RPMI7951 (cell line): ENCODE data around the gene TSKS. TPM values are rescaled to one million over a fixed set of nuclear protein-coding genes. Genes with fewer than 3 reads are reported as not detected.

Source experiments
- DNase-seq: peaks from one replicate; pipeline ENCODE4 v3.0.0-alpha.2; 2012; ENCODE audit warnings: low read depth
- total RNA-seq: library from RNA; depleted of rRNA; stranded (reverse); fragments of >200 nt; shearing (Covaris generic); gene quantifications from 2 replicates; pipeline ENCODE4 v1.2.3, GENCODE V29; 2014; rRNA removed

The TSKS gene
- total RNA-seq, 1 experiment from 2014 or later: not detected

- peak; percentile 25 for DNase-seq
These were observed 47.0 kb downstream of the TSKS start for GRCh38 chr19:49716154-49716553.

GRCh38 chr19:49713236-49713845 is 49.8 kb downstream of the TSKS start:
- DNase-seq: no peak

DNA sequence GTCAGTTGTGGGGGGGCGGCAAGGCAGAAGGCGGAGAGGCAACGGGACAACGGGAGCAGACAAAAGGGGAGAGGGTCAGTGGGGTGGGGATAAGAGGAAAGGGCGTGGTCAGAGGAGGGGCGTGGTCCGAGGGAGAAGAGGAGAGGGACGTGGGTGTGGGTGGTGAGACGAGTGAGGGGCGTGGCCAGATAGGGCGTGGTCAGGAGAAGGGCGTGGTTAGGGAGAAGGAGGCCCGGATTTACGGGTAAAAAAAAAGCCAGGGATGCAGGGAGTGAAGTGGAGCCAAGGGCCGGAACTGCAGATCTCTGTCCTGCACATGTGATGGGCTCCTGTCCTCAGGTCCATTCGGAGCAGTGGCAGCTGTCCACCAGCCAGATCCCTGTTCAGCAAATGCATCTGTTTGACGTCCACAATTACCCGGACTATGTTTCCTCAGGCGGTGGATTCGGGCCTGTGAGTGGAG is 50.7 kb downstream of the TSKS start:
- DNase-seq: peak; percentile 90

DNA sequence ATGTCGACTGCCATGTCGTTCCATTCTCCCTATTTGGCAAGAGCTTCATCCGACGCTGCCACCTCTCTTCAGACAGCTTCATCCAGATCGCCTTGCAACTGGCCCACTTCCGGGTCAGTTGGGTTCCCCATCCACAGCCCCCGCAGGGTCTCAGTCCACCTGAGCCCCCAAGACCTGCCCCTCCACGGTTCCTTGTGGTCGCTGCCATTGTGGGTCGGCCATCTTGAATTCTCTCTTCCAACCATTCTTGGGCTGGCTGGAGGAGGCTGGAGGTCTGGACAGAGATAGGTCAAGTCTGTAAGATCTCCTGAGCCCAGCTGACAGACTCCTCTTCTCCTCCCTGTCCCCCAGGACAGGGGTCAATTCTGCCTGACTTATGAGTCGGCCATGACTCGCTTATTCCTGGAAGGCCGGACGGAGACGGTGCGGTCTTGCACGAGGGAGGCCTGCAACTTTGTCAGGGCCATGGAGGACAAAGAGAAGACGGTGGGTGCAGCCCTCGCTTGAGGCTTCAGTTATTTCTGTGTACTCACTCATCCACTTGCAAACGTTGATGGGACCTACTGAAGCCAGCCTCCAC is 52.6 kb downstream of the TSKS start:
- DNase-seq: peak; percentile 66

DNA sequence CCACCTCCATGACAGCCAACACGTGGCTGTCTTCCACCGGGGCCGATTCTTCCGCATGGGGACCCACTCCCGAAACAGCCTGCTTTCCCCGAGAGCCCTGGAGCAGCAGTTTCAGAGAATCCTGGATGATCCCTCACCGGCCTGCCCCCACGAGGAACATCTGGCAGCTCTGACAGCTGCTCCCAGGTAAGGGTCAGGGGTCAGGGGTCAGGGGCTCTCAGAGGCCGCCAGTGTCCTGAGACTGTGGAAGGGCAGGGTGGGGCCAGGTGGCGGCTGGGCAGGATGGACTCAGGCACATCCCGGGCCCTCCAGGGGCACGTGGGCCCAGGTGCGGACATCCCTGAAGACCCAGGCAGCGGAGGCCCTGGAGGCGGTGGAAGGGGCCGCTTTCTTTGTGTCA is 57.2 kb downstream of the TSKS start:
- no peak for DNase-seq

GRCh38 chr19:49704888-49705642 is 58.0 kb downstream of the TSKS start:
- DNase-seq: no peak

DNA sequence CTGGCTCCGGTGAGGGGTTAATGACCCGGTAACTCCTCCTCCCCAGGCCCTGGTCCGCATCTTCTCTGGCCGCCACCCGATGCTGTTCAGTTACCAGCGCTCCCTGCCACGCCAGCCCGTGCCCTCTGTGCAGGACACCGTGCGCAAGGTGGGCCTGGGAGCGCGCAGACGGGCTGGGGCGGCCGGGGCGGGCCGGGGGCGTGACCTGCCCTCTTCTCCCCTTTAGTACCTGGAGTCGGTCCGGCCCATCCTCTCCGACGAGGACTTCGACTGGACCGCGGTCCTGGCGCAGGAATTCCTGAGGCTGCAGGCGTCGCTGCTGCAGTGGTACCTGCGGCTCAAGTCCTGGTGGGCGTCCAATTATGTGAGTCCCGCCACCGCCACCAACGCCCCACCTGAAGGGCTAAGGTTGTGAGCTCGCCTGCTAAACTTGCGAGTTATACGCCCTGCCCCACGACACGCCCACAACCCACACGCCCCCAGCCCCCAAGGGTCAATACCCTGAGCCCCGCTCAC is 61.8 kb downstream of the TSKS start:
- DNase-seq: no peak

DNA sequence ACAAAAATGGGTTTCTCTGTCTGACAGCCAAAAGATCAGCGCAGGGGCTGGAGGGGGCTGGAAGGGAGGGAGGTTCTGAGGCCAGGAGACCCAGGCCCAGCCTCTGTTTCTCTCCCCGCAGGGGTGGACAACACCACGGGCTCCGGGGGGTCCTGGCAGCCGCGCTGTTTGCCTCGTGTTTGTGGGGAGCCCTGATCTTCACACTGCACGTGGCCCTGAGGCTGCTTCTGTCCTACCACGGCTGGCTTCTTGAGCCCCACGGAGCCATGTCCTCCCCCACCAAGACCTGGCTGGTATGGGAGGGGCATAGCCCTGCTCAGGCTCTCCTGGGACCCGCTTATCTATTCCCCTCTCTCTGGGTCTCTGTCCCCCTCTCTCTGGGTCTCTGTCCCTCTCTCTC is 62.5 kb downstream of the TSKS start:
- no peak for DNase-seq

GRCh38 chr19:49699364-49699763 is 63.7 kb downstream of the TSKS start:
- DNase-seq: no peak

GRCh38 chr19:49696865-49697264 is 66.2 kb downstream of the TSKS start:
- DNase-seq: no peak

- no peak for DNase-seq
These were observed 67.0 kb downstream of the TSKS start for GRCh38 chr19:49696115-49696514.

DNA sequence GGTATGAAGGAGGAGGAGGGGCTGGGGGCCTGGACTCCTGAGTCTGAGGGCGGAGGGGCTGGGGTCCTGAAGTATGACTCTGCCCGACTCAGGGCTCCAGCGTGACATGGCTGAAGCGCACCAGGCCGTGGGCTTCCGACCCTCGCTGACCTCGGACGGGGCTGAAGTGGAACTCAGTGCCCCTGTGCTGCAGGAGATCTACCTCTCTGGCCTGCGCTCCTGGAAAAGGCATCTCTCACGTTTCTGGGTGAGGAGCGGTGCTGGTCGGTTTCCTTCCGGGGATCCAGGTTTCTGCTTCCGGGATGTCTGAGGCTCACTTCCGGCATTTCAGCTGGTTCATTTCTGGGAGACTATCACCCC is 71.0 kb downstream of the TSKS start:
- DNase-seq: no peak

DNA sequence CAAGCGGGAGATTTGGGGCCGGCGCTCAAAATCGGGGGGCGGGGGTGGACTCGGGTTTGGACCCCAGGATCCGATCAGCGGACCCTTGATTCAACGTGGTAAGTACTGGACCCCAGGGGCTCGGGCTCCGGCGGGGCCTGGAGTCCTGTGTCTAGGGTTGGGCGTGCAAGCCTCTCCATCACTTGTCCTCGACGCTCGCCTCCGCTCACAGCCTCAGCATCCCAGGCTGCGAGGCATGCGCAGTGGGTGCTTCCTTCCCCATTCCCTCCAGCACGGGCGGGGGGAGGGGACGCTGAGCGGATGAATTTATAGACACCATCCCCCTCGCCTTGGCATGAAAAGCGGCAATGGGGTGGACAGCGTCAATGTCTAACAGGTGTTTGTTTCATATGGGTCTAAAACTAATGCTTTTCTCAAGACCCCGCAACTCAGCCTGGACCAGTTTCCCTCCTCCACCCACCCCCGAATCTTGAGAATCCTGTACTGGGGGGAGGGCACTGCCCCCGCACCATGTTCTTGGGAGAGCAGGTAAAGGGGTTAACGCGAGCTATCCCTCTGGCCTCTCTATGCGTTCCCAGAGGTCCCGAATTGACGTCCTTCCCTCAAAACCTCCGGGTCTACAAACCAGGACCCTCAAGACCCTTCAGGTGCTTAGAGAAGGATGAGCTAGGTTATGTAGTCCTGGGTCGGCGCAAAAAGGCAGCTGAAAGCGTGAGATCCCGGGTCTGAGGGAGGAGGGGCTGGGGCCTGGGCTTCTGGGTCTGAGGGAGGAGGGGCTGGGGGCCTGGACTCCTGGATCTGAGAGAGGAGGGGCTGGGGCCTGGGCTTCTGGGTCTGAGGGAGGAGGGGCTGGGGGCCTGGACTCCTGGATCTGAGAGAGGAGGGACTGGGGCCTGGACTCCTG is 71.6 kb downstream of the TSKS start:
- DNase-seq: peak; percentile 45

- DNase-seq: peak; percentile 58
These were observed 72.4 kb downstream of the TSKS start, which contains the start of gene CPT1C for GRCh38 chr19:49690656-49691242. Gene CPT1C (plus strand): TSS chr19:49691116. CDS start chr19:49692253, 1,137 bp downstream.

- no peak for DNase-seq
These were observed 72.9 kb downstream of the TSKS start for GRCh38 chr19:49690079-49690655.

Other genes starting within 250 kb of the TSKS start
- 145 and 157 TPM in 2 replicates for gene RCN3, start 235.3 kb downstream of the TSKS start, total RNA-seq
- 159 TPM in 2 replicates for gene NOSIP, start 182.8 kb downstream of the TSKS start, total RNA-seq
- 0.10 TPM in 1 of 2 replicates, not detected in the other for gene PRRG2, start 182.0 kb downstream of the TSKS start, total RNA-seq
- gene PRR12, start 172.1 kb downstream of the TSKS start, total RNA-seq: 1.1 and 2.3 TPM in 2 replicates
- 81.8 and 84.2 TPM in 2 replicates for gene RRAS, start 123.2 kb downstream of the TSKS start, total RNA-seq
- gene SCAF1, start 121.1 kb downstream of the TSKS start, total RNA-seq: 7.1 and 16.0 TPM in 2 replicates
- gene IRF3, start 97.4 kb downstream of the TSKS start, total RNA-seq: 58.4 and 87.0 TPM in 2 replicates
- 19.7 and 26.8 TPM in 2 replicates for gene BCL2L12, start 97.4 kb downstream of the TSKS start, total RNA-seq
- 334 and 387 TPM in 2 replicates for gene PRMT1, start 86.0 kb downstream of the TSKS start, total RNA-seq
- 0.72 and 0.78 TPM in 2 replicates for gene ADM5, start 73.7 kb downstream of the TSKS start, total RNA-seq
- 18.3 and 21.8 TPM in 2 replicates for gene CPT1C, start 72.2 kb downstream of the TSKS start, total RNA-seq
- 51.8 and 65.5 TPM in 2 replicates for gene AP2A1, start 3.7 kb upstream of the TSKS start, total RNA-seq
- 33.7 and 34.5 TPM in 2 replicates for gene FUZ, start 50.0 kb upstream of the TSKS start, total RNA-seq
- gene MED25, start 55.0 kb upstream of the TSKS start, total RNA-seq: 22.9 and 29.3 TPM in 2 replicates
- gene PTOV1, start 87.9 kb upstream of the TSKS start, total RNA-seq: 89.9 and 100 TPM in 2 replicates
- 22.7 and 29.7 TPM in 2 replicates for gene PNKP, start 104.3 kb upstream of the TSKS start, total RNA-seq
- 10.8 and 15.3 TPM in 2 replicates for gene AKT1S1, start 114.0 kb upstream of the TSKS start, total RNA-seq
- 10.3 and 12.3 TPM in 2 replicates for gene TBC1D17, start 114.4 kb upstream of the TSKS start, total RNA-seq
- gene IL4I1, start 133.6 kb upstream of the TSKS start, total RNA-seq: 0.39 and 1.3 TPM in 2 replicates
- 9.5 and 11.6 TPM in 2 replicates for gene ATF5, start 165.9 kb upstream of the TSKS start, total RNA-seq
- 51.0 and 69.7 TPM in 2 replicates for gene NUP62, start 166.2 kb upstream of the TSKS start, total RNA-seq
- gene SIGLEC11, start 197.9 kb upstream of the TSKS start, total RNA-seq: not detected in 2 replicates